ENCODE data around the gene PDE4B.

DNA sequence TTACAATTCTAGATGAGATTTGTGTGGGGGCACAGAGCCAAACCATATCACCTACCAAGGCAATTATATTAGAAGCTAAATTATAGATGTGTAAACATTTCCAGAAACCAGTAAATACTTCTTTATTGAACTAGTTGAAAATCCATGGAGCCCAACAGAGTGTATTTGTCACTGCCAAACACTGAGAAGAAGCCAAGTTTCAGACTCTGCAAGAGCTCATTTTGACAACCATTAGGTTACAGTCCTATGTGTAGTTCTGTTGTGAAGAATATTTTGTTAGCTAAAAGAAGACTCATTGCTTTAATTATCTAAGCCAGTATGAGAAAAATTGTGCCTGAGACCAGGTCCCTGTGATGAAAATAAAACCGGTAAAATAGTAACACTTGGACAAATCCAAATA, 382.4 kb downstream of the PDE4B start:
- TF ChIP-seq POLR2AphosphoS5 (IDR thresholded peaks at IDR 0.05; ENCODE audit: low read depth, low read length) (no peak), POLR2A (IDR thresholded peaks at IDR 0.05; ENCODE audit: low read depth, low read length) (no peak), TAF1 (IDR thresholded peaks at IDR 0.05; ENCODE audit: low read depth, low read length) (no peak), SPI1 (IDR thresholded peaks at IDR 0.05; ENCODE audit: low read depth, low read length) (no peak), POU2F2 (IDR thresholded peaks at IDR 0.05; ENCODE audit: low read depth, low read length) (no peak)
